SK-N-DZ (cell line): ENCODE data around the gene MBD6.

ENCODE experiments used
- DNase-seq: peaks from one replicate; pipeline ENCODE4 v3.0.0-alpha.2; 2015; ENCODE audit warnings: low spot score
- small RNA-seq, 2 experiments: library from RNA; depleted of rRNA; stranded (forward); fragments of <200 nt; gene quantifications; one replicate each; pipeline ENCODE3, GENCODE V24; 2014

MBD6 gene

DNA sequence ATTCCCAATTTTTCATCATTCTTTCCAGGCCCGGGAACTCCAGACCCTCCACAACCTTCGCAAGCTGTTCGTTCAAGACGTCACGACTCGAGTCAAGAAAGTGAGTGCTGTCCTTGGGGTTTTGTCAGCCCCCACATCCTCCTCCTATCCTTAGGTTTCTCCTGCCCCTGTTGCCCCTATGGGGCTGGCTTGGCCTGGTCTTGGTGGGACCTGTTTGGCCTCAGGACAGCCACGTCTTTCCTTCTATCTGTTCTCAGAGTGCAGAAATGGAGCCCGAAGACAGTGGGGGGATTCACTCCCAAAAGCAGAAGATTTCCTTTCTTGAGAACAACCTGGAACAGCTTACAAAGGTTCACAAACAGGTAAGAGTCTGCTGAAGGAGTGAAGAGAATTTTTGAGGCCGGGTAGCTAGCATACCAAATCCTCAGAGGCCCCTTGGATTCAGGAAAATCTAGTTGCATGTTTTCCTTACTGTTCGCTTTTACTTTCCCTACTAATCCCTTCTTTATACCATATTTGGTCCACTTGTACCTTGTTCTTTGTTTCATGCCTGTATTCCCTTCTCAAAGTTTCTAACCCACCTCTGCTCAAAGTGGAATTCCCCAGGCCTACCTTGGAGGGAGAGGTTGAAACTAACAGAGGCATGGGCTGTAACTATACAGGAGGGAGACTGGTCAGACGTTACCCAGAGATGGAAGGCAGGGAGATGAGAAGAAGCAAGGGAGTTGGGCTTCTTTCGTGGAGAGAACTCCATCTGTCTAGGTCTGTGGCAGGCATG lies 55.5 kb downstream of the MBD6 start:
- no peak for DNase-seq

DNA sequence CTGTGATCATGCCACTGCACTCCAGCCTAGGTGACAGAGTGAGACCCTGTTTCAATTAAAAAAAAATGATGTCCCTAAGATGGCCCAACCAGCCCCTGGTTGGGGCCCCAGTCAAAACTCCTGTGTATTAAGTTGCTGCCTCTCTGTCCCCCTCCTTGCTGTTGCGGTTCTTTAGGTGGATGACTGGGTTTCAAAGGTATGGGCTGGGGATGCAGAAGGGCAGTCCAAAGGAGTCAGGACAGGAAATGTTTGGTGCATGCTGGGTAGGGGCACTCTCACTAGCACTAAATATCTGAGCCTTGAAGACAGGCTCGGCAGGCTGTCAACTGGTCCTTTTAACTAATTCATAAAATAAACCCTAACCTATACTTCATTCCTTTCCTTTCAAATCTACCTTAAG lies 56.4 kb downstream of the MBD6 start:
- no peak for DNase-seq

Small RNAs within 50 kb of the gene (small RNA-seq; reads per million reads assigned to genes)
- 0 to 0.04 reads per million in 2 experiments for gene MIR616
